Measurements from ENCODE around the gene ARL11.

The ARL11 gene

DNA sequence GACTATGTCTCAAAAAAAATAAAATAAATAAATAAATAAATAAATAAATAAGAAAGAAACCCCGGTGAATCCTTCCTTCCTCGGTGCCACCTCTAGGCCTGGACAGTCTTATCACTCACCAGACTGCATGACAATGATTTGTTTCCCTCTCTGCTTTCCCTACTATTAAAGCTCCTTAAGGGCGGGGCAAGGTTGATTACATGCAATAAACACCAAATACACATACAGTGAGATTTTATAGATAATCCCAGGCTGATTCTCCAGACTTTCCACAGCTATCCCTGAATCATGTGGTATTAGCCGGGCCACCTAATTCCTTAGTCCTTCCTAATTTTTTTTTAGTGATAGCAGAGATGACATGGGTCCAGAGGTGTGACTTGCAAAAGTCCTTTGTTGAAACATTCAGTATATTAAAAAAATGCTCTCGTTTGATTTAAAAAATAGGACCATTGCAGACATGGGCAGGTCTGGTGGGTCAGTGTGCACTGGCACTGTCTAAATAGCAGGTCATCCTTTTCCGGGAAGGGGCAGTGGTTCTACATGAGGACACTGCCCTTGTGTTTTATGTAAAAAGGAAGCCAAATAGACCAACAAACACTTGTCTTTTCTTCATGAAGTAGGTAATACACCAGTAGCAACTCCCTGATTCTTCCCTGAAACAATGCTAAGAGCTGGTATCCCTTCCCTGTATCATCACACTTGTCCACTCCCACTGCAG is 48.4 kb downstream of the ARL11 start:
- Histone ChIP-seq H3K27me3 (ENCODE audit: low read depth) (no peaks in the 10 kb centered on the region), H3K9me3 (no peaks in the 10 kb centered on the region), H3K36me3 (replicated peaks) (peaks cover 14% of the 10 kb centered on the region), H3K4me1 (peaks cover 4% of the 10 kb centered on the region), H3K4me3 (no peak overlapping the region)
- in situ Hi-C loops (cut with MboI; ENCODE audit: low sequenced_read_pairs), result no loop called here
- DNase-seq (ENCODE audit: low spot score in 2 of 2), result no peak

DNA sequence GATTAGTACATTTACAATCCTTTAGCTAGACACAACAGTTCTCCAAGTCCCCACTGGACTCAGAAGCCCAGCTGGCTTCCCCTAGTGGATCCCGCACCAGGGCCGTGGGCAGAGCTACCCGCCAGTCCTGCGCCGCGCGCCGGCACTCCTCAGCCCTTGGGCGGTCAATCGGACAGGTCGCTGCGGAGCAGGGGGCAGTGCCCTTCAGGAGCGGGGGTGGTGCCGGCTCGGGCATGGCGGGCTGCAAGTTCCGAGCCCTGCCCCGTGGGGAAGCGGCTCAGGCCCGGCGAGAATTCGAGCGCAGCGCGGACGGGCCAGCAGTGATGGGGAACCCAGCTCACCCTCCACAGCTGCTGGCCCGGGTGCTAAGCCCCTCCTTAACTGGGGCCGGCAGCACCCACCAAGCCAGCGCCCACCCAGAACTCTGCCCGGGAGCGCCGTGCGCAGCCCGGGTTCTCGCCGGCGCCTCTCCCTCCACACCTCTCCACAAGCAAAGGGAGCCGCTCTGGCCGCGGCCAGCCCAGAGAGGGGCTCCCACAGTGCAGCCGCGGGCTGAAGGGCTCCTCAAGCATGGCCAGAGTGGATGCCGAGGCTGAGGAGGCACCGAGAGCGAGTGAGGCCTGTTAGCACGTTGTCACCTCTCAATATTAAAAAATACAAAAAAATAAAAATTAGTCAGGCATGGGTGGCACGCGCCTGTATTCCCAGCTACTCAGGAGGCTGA is 50.0 kb downstream of the ARL11 start:
- no peaks in the 10 kb centered on the region for H3K27me3 ChIP-seq (ENCODE audit: low read depth)
- H3K9me3 ChIP-seq, result no peaks in the 10 kb centered on the region
- H3K4me1 ChIP-seq, result peaks cover 12% of the 10 kb centered on the region
- H3K4me3 ChIP-seq, result no peak overlapping the region
- no peak for DNase-seq (ENCODE audit: low spot score in 2 of 2)
- peaks cover 14% of the 10 kb centered on the region for H3K36me3 ChIP-seq (replicated peaks)
- in situ Hi-C loops (cut with MboI; ENCODE audit: low sequenced_read_pairs), result no loop called here

DNA sequence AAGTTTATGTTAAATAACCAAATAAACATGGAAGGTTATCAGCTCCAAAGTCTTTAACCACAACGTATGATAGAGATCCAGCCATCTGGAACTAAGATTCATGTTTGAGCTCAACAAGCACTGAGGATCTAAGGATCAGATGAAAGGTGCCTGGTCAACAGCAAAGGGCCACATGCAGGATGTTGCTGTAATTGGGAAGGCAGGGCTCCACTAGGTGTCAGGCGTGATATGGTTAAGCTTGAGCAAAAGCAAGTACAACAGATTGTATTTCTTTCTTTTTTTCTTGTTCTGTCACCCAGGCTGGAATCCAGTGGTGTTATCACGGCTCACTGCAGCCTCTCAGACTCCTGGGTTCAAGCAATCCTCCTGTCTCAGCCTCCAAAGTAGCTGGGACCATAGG is 50.9 kb downstream of the ARL11 start:
- DNase-seq (ENCODE audit: low spot score in 2 of 2), result no peak
- Histone ChIP-seq H3K9me3 (no peaks in the 10 kb centered on the region), H3K4me3 (no peak overlapping the region), H3K36me3 (replicated peaks) (peaks cover 14% of the 10 kb centered on the region), H3K4me1 (peaks cover 12% of the 10 kb centered on the region), H3K27me3 (ENCODE audit: low read depth) (no peaks in the 10 kb centered on the region)
- in situ Hi-C loops (cut with MboI; ENCODE audit: low sequenced_read_pairs), result no loop called here

DNA sequence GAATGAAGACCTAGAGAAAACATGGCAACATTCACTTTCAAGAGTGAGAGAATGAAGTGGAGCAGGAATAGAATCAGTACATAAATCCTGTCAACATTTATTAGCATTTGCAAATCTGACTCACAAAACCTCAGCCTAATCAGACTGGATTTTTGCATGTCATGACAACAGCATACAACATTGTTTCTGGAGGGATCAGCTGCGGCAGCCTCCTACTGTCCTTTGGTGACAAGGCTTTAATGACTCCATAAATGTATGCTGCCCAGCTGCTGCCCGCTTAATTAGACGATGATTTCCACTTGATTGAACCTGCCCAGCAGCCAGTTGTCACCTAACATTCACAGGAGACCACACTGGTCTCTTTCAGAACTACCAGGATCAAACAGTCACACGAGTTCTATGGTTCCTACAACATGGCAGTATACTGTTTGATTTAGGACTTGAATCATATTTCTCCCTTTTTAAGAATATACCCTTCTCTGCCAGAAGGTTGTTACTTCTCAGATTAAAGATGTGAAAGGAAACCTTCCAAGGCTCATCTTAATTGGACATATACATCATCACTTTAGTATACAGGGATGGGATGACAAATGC is 53.6 kb downstream of the ARL11 start:
- Histone ChIP-seq H3K9me3 (no peaks in the 10 kb centered on the region), H3K4me1 (peaks cover 12% of the 10 kb centered on the region), H3K27me3 (ENCODE audit: low read depth) (no peaks in the 10 kb centered on the region), H3K36me3 (replicated peaks) (peaks cover 23% of the 10 kb centered on the region), H3K4me3 (no peak overlapping the region)
- peak; percentile 53 to 60 for DNase-seq (ENCODE audit: low spot score in 2 of 2)
- in situ Hi-C loops (cut with MboI; ENCODE audit: low sequenced_read_pairs), result no loop called here
